Sciatic nerve (tissue), 1 donor: ENCODE data around the gene DAW1. TPM values are rescaled to one million over a fixed set of nuclear protein-coding genes. Genes with fewer than 3 reads are reported as not detected.

Experiments used
- total RNA-seq: library from RNA; stranded (reverse); fragmentation: NEBNext Ultra II Directional; extraction: Animal tissue kit (Norgen Biotek cat#: 25700); gene quantifications from one replicate; pipeline ENCODE4 v1.2.1, GENCODE V29; 2021
- donor health status: DM: no; HTN: no; CAD: no.

Gene DAW1
- total RNA-seq, 1 donor from 2014 or later, result not detected

Other genes starting within 250 kb of the DAW1 start
- not detected for gene SCYGR5, start 204.8 kb upstream of the DAW1 start, total RNA-seq
- 7.1 TPM for gene SLC19A3, start 153.6 kb upstream of the DAW1 start, total RNA-seq
- gene SCYGR6, start 146.9 kb upstream of the DAW1 start, total RNA-seq, result not detected
- gene SCYGR7, start 143.3 kb upstream of the DAW1 start, total RNA-seq, result not detected
- gene SCYGR8, start 125.7 kb upstream of the DAW1 start, total RNA-seq, result not detected
- gene CCL20, start 57.8 kb upstream of the DAW1 start, total RNA-seq, result 0.76 TPM